Hepatocyte (in vitro differentiated cells): ENCODE results near the gene LCE2A. TPM values are rescaled to one million over a fixed set of nuclear protein-coding genes. Genes with fewer than 3 reads are reported as not detected.

Source experiments
- DNase-seq: peaks from one replicate; pipeline ENCODE4 v3.0.0-alpha.2; 2016; ENCODE audit warnings: low spot score
- H2AFZ ChIP-seq: fragments of 200-600 bp; sonication (generic); 2 replicates; pipeline ENCODE4 v1.6.0; 2016; ENCODE audit warnings: antibody characterized with exemption, mild to moderate bottlenecking
- H3K27ac ChIP-seq: fragments of 200-600 bp; sonication (generic); 2 replicates; pipeline ENCODE4 v1.5.1; 2016; ENCODE audit warnings: mild to moderate bottlenecking
- H3K27me3 ChIP-seq: fragments of 200-600 bp; sonication (generic); 2 replicates; pipeline ENCODE4 v1.6.1; 2016
- H3K36me3 ChIP-seq: fragments of 200-600 bp; sonication (generic); replicated peaks from 2 replicates; pipeline ENCODE4 v1.5.1; 2016; ENCODE audit warnings: low read depth; ENCODE audit not compliant: insufficient read depth
- H3K4me1 ChIP-seq: fragments of 200-600 bp; sonication (generic); 2 replicates; pipeline ENCODE4 v1.5.1; 2016; ENCODE audit warnings: mild to moderate bottlenecking, moderate library complexity; ENCODE audit not compliant: insufficient read depth
- H3K4me2 ChIP-seq: fragments of 200-600 bp; sonication (generic); 2 replicates; pipeline ENCODE4 v1.6.0; 2016
- H3K4me3 ChIP-seq: fragments of 200-600 bp; sonication (generic); 2 replicates; pipeline ENCODE4 v1.5.1; 2016; ENCODE audit warnings: mild to moderate bottlenecking
- H3K79me2 ChIP-seq: fragments of 200-600 bp; sonication (generic); 2 replicates; pipeline ENCODE4 v1.6.0; 2017; ENCODE audit warnings: mild to moderate bottlenecking
- H3K9me2 ChIP-seq: fragments of 200-600 bp; sonication (generic); replicated peaks from 2 replicates; pipeline ENCODE4 v1.6.0; 2017; ENCODE audit warnings: mild to moderate bottlenecking; ENCODE audit not compliant: insufficient read depth
- H3K9me3 ChIP-seq: fragments of 200-600 bp; sonication (generic); 2 replicates; pipeline ENCODE4 v1.5.1; 2016; ENCODE audit warnings: low read depth, mild to moderate bottlenecking
- H4K20me1 ChIP-seq: fragments of 200-600 bp; sonication (generic); 2 replicates; pipeline ENCODE4 v1.6.0; 2016; ENCODE audit warnings: mild to moderate bottlenecking; ENCODE audit not compliant: insufficient read depth, poor library complexity, severe bottlenecking
- EZH2 ChIP-seq: fragments of 200-600 bp; sonication (generic); IDR thresholded peaks from 2 replicates; pipeline ENCODE4 v1.6.1; 2016; ENCODE audit warnings: antibody characterized with exemption, mild to moderate bottlenecking, borderline replicate concordance
- EZH2phosphoT487 ChIP-seq: fragments of 200-600 bp; sonication (generic); IDR thresholded peaks from one replicate; pipeline ENCODE4 v1.6.1; 2018; ENCODE audit warnings: antibody characterized with exemption, mild to moderate bottlenecking, low read depth, moderate library complexity; ENCODE audit not compliant: unreplicated experiment, severe bottlenecking
- WGBS: methylation state at CpG from one replicate; pipeline ENCODE4 v1.1.6; 2016; ENCODE audit warnings: low lambda C conversion rate; ENCODE audit errors: missing lambda C conversion rate; 5-methylcytosine and 5-hydroxymethylcytosine counted together
- polyA plus RNA-seq: library from polyadenylated mRNA; unstranded; fragments of >200 nt; fragmentation: Nextera tagmentation; extraction: Ambion mirVana; gene quantifications from 2 replicates; pipeline ENCODE4 v1.2.1, GENCODE V29; 2016
- total RNA-seq: library from RNA; depleted of rRNA; stranded (reverse); fragments of >200 nt; gene quantifications from 2 replicates; pipeline ENCODE4 v1.2.3, GENCODE V29; 2014
- TF ChIP-seq, protein P1 (sequence below): fragments of 200-600 bp; sonication (generic); IDR thresholded peaks from 2 replicates; pipeline ENCODE4 v1.5.1; 2016; ENCODE audit warnings: antibody characterized with exemption, mild to moderate bottlenecking; ENCODE audit not compliant: poor library complexity

The LCE2A gene
- total and polyA plus RNA-seq, 2 experiments from 2014 or later, result not detected

DNA sequence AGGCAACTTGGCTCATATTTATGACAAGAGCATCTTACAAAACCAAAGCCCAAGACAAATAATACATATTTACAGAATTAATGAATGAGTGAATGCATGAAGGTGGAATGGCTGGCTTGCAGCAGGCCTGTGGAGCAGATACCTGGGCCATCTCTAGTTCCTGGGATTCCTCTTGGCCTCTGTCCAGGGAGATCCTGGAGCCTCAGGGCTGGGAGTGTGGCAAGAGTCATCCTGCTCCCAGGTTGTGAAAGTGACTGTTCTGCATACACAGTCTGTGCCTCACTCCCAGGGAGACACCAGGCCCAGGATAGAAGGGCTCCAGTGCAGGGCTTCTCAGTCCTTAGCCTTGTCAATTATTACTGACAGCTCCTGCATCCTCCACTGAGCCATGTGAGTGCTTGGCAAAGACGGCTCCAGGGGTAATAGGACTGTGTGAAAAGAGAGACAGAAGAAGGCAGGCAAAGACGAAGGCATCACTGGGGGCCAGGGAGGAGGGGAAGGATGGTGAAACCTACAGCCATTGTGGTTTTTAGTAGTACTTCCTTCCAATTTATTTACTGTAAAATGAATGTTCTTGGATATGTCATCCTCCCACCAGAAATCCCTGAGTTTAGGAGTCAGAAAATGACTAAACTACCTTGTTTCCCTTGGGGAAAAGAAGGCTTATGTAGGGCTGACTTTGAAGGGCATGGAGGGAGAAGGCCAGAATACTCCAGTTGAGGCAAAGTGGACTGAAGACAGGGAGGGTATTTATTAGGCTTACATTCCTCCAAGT is 45.4 kb downstream of the LCE2A start:
- H2AFZ ChIP-seq, result no peak overlapping the region
- no peak overlapping the region for H3K4me2 ChIP-seq

DNA sequence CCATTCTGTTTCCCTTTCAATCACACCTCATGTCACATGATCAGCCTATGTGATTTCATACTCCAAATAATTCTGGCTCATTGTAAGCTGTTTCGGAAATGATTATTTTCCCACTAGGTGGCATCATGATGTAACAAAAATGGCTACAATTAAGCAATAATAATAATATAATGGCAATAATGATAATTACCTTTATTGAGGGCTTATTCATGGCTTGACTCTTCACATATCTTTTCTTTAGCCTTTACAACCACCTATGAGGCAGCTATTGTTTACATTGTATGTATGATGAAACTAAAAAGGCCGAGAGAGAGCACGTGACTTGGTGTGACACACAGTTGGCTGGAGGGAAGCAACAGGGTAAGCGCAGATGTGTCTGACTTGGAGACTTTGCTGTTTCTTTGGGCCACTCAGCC is 47.2 kb downstream of the LCE2A start:
- WGBS, result 88% methylated on average over 4 of the region's 4 CpGs

More for the DNA sequence above, 45.4 kb downstream of the LCE2A start:
- Histone ChIP-seq H3K27me3 (no peaks in the 10 kb centered on the region), H3K27ac (no peak overlapping the region), H3K4me1 (no peaks in the 10 kb centered on the region), H3K9me2 (no peaks in the 10 kb centered on the region), H3K4me3 (no peak overlapping the region), H3K9me3 (peaks cover 3% of the 10 kb centered on the region), H4K20me1 (no peaks in the 10 kb centered on the region), H3K79me2 (no peaks in the 10 kb centered on the region), H3K36me3 (no peaks in the 10 kb centered on the region)
- 37% methylated on average over 2 of the region's 2 CpGs for WGBS
- TF ChIP-seq EZH2phosphoT487, result no peak
- TF ChIP-seq, protein P1, sequence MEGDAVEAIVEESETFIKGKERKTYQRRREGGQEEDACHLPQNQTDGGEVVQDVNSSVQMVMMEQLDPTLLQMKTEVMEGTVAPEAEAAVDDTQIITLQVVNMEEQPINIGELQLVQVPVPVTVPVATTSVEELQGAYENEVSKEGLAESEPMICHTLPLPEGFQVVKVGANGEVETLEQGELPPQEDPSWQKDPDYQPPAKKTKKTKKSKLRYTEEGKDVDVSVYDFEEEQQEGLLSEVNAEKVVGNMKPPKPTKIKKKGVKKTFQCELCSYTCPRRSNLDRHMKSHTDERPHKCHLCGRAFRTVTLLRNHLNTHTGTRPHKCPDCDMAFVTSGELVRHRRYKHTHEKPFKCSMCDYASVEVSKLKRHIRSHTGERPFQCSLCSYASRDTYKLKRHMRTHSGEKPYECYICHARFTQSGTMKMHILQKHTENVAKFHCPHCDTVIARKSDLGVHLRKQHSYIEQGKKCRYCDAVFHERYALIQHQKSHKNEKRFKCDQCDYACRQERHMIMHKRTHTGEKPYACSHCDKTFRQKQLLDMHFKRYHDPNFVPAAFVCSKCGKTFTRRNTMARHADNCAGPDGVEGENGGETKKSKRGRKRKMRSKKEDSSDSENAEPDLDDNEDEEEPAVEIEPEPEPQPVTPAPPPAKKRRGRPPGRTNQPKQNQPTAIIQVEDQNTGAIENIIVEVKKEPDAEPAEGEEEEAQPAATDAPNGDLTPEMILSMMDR, result no peak
- TF ChIP-seq EZH2, result no peak
- no peak for DNase-seq

DNA sequence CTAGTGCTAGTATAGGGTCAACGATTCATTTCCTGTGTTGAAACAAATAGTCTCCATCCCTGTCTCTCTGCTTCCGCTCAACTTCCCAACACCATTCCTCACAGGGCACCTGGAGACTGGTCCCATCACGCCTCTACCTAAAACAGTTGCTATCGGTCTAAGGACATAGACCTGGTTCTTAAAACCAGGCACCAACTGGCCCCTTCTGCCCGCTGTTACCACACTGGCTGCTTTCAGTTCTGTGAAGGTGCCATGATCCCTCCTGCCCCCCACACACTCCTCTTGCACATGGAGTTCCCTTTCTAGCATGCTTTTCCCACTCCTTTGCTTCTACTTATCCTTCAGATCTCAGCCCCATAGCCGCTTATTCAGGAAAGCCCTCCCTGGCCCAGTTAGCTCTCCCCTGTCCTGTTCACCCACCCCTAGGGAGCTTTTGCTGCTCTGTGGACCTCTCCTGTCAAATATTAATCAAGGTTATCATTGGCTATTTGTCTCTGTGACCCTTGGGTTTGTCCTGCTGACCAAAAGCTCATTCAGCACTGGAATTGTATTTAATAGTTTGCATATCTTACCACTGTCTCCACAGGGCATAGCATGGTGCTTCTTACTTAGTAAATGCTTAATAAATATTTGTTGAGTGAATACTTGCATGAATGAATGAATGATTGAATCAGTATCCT is 47.8 kb downstream of the LCE2A start:
- H4K20me1 ChIP-seq, result no peaks in the 10 kb centered on the region
- H3K4me1 ChIP-seq, result no peaks in the 10 kb centered on the region
- H3K4me3 ChIP-seq, result no peak overlapping the region
- no peaks in the 10 kb centered on the region for H3K9me2 ChIP-seq
- no peaks in the 10 kb centered on the region for H3K79me2 ChIP-seq
- H3K27me3 ChIP-seq, result no peaks in the 10 kb centered on the region
- no peaks in the 10 kb centered on the region for H3K36me3 ChIP-seq
- H3K9me3 ChIP-seq, result peaks cover 3% of the 10 kb centered on the region
- WGBS, result 77% methylated on average over 6 of the region's 6 CpGs
- no peak overlapping the region for H2AFZ ChIP-seq
- no peak for DNase-seq
- H3K27ac ChIP-seq, result no peak overlapping the region
- TF ChIP-seq EZH2 (no peak), EZH2phosphoT487 (no peak)
- TF ChIP-seq, protein P1, result no peak
- no peak overlapping the region for H3K4me2 ChIP-seq

More for the DNA sequence above, 47.2 kb downstream of the LCE2A start:
- DNase-seq, result no peak
- H3K36me3 ChIP-seq, result no peaks in the 10 kb centered on the region
- H3K4me3 ChIP-seq, result no peak overlapping the region
- H3K4me2 ChIP-seq, result no peak overlapping the region
- no peak overlapping the region for H2AFZ ChIP-seq
- no peaks in the 10 kb centered on the region for H3K4me1 ChIP-seq
- H3K27ac ChIP-seq, result no peak overlapping the region
- TF ChIP-seq EZH2phosphoT487 (no peak), EZH2 (no peak)
- TF ChIP-seq, protein P1, result no peak
- H3K79me2 ChIP-seq, result no peaks in the 10 kb centered on the region
- H3K9me2 ChIP-seq, result no peaks in the 10 kb centered on the region
- no peaks in the 10 kb centered on the region for H3K27me3 ChIP-seq
- H4K20me1 ChIP-seq, result no peaks in the 10 kb centered on the region
- peaks cover 3% of the 10 kb centered on the region for H3K9me3 ChIP-seq
